SJSA1 (cell line): ENCODE data around the gene C16orf92. TPM values are rescaled to one million over a fixed set of nuclear protein-coding genes. Genes with fewer than 3 reads are reported as not detected.
A peak's percentile ranks its signal among the peaks of the same experiment; 100 is the strongest.
"Not testable (repeated sequence)": the region's sequence is repeated elsewhere in the genome, so short reads cannot be mapped to it uniquely, and the experiment has no call there.

Experiments
- DNase-seq, 2 experiments: peaks; one replicate each; pipeline ENCODE4 v3.0.0-alpha.2; 2015 to 2020; ENCODE audit warnings: low spot score in 2 of 2, low read depth in 1 of 2
- H3K27ac ChIP-seq: fragments of 250-450 bp; sonication (Bioruptor Pico); 2 replicates; pipeline ENCODE4 v1.5.1; 2020; ENCODE audit warnings: mild to moderate bottlenecking, moderate library complexity
- H3K27me3 ChIP-seq: fragments of 250-450 bp; sonication (Bioruptor Pico); replicated peaks from 2 replicates; pipeline ENCODE4 v1.5.1; 2020; ENCODE audit warnings: mild to moderate bottlenecking, moderate library complexity
- H3K36me3 ChIP-seq: fragments of 250-450 bp; sonication (Bioruptor Pico); 2 replicates; pipeline ENCODE4 v1.5.1; 2020; ENCODE audit warnings: mild to moderate bottlenecking
- H3K4me1 ChIP-seq: fragments of 250-450 bp; sonication (Bioruptor Pico); replicated peaks from 2 replicates; pipeline ENCODE4 v1.6.1; 2021; ENCODE audit warnings: mild to moderate bottlenecking
- H3K4me3 ChIP-seq: fragments of 250-450 bp; sonication (Bioruptor Pico); 2 replicates; pipeline ENCODE4 v1.5.1; 2020; ENCODE audit warnings: mild to moderate bottlenecking
- H3K9me3 ChIP-seq: fragments of 250-450 bp; sonication (Bioruptor Pico); replicated peaks from 2 replicates; pipeline ENCODE4 v1.5.1; 2020; ENCODE audit warnings: mild to moderate bottlenecking
- total RNA-seq: library from RNA; depleted of rRNA; stranded (reverse); fragments of >200 nt; shearing (Covaris generic); gene quantifications from 2 replicates; pipeline ENCODE4 v1.2.3, GENCODE V29; 2014

Gene C16orf92
- total RNA-seq, 1 experiment from 2014 or later: not detected

- peak in 1 of 2 experiments; percentile 42 for DNase-seq
- H3K4me3 ChIP-seq: no peak overlapping the region
Measured at GRCh38 chr16:30005341-30006094, 17.5 kb upstream of the C16orf92 start.

GRCh38 chr16:30006095-30006473, 16.9 kb upstream of the C16orf92 start:
- Histone ChIP-seq H3K9me3 (no peaks in the 10 kb centered on the region), H3K27me3 (peaks cover 11% of the 10 kb centered on the region), H3K36me3 (peaks cover 25% of the 10 kb centered on the region), H3K4me3 (no peak overlapping the region), H3K27ac (no peak overlapping the region), H3K4me1 (no peaks in the 10 kb centered on the region)
- no peak for DNase-seq

More at GRCh38 chr16:30005341-30006094, 17.5 kb upstream of the C16orf92 start:
- Histone ChIP-seq H3K9me3 (no peaks in the 10 kb centered on the region), H3K4me1 (no peaks in the 10 kb centered on the region), H3K36me3 (peaks cover 31% of the 10 kb centered on the region), H3K27ac (no peak overlapping the region), H3K27me3 (peaks cover 7% of the 10 kb centered on the region)

- no peak overlapping the region for H3K27ac ChIP-seq
- H3K9me3 ChIP-seq: no peaks in the 10 kb centered on the region
- H3K4me1 ChIP-seq: no peaks in the 10 kb centered on the region
- DNase-seq: no peak
- H3K36me3 ChIP-seq: peaks cover 20% of the 10 kb centered on the region
- H3K27me3 ChIP-seq: peaks cover 16% of the 10 kb centered on the region
- no peak overlapping the region for H3K4me3 ChIP-seq
Measured at GRCh38 chr16:30006659-30007377, 16.2 kb upstream of the C16orf92 start.

- peaks cover 18% of the 10 kb centered on the region for H3K36me3 ChIP-seq
- no peaks in the 10 kb centered on the region for H3K9me3 ChIP-seq
- no peak for DNase-seq
- H3K27ac ChIP-seq: no peak overlapping the region
- H3K4me3 ChIP-seq: no peak overlapping the region
- peaks cover 20% of the 10 kb centered on the region for H3K27me3 ChIP-seq
- no peaks in the 10 kb centered on the region for H3K4me1 ChIP-seq
Measured at GRCh38 chr16:30007378-30007895, 15.6 kb upstream of the C16orf92 start.

- no peak for DNase-seq
- Histone ChIP-seq H3K4me1 (no peaks in the 10 kb centered on the region), H3K27me3 (peaks cover 20% of the 10 kb centered on the region), H3K9me3 (no peaks in the 10 kb centered on the region), H3K27ac (no peak overlapping the region), H3K4me3 (no peak overlapping the region), H3K36me3 (peaks cover 12% of the 10 kb centered on the region)
Measured at GRCh38 chr16:30009085-30009862, 13.7 kb upstream of the C16orf92 start.

GRCh38 chr16:30009990-30010843, 12.8 kb upstream of the C16orf92 start:
- H3K27ac ChIP-seq: no peak overlapping the region
- H3K9me3 ChIP-seq: no peaks in the 10 kb centered on the region
- peaks cover 20% of the 10 kb centered on the region for H3K27me3 ChIP-seq
- no peaks in the 10 kb centered on the region for H3K4me1 ChIP-seq
- DNase-seq: no peak
- peaks cover 5% of the 10 kb centered on the region for H3K36me3 ChIP-seq
- H3K4me3 ChIP-seq: no peak overlapping the region

GRCh38 chr16:30010844-30011713, 11.9 kb upstream of the C16orf92 start, which contains the start of gene DOC2A:
Gene DOC2A (minus strand): TSS chr16:30011027. CDS start chr16:30010222, 805 bp downstream.
- Histone ChIP-seq H3K9me3 (no peaks in the 10 kb centered on the region), H3K27me3 (peaks cover 20% of the 10 kb centered on the region), H3K27ac (no peak within 1 kb of the TSS), H3K4me1 (no peaks in the 10 kb centered on the region), H3K4me3 (no peak within 1 kb of the TSS), H3K36me3 (peaks cover 1% of the 10 kb centered on the region)
- no peak for DNase-seq

- H3K36me3 ChIP-seq: no peaks in the 10 kb centered on the region
- no peaks in the 10 kb centered on the region for H3K4me1 ChIP-seq
- no peak overlapping the region for H3K27ac ChIP-seq
- no peaks in the 10 kb centered on the region for H3K9me3 ChIP-seq
- no peak overlapping the region for H3K4me3 ChIP-seq
- H3K27me3 ChIP-seq: peaks cover 20% of the 10 kb centered on the region
- DNase-seq: no peak
Measured at GRCh38 chr16:30011714-30012504, 11.1 kb upstream of the C16orf92 start.

- not testable (repeated sequence) for H3K4me3 ChIP-seq, DNase-seq, H3K4me1 ChIP-seq
Measured at GRCh38 chr16:30012598-30012997, 10.4 kb upstream of the C16orf92 start.

GRCh38 chr16:30015450-30015849, 7.5 kb upstream of the C16orf92 start:
- H3K4me1 ChIP-seq, DNase-seq, H3K27ac ChIP-seq, H3K36me3 ChIP-seq, H3K9me3 ChIP-seq, H3K4me3 ChIP-seq: not testable (repeated sequence)
- H3K27me3 ChIP-seq: peaks cover 13% of the 10 kb centered on the region

More at GRCh38 chr16:30012598-30012997, 10.4 kb upstream of the C16orf92 start:
- peaks cover 20% of the 10 kb centered on the region for H3K27me3 ChIP-seq
- H3K36me3 ChIP-seq, H3K9me3 ChIP-seq, H3K27ac ChIP-seq: not testable (repeated sequence)

GRCh38 chr16:30016555-30017276, 6.3 kb upstream of the C16orf92 start:
- Histone ChIP-seq H3K4me3 (no peak overlapping the region), H3K4me1 (peaks cover 5% of the 10 kb centered on the region), H3K9me3 (no peaks in the 10 kb centered on the region), H3K36me3 (no peaks in the 10 kb centered on the region), H3K27ac (no peak overlapping the region), H3K27me3 (peaks cover 5% of the 10 kb centered on the region)
- no peak for DNase-seq
